GM18867 (cell line): ENCODE measurements around the gene UBE2V1.
A peak's percentile ranks its signal among the peaks of the same experiment; 100 is the strongest.
"Not testable (repeated sequence)": the region's sequence is repeated elsewhere in the genome, so short reads cannot be mapped to it uniquely, and the experiment has no call there.

ENCODE experiments used
- ATAC-seq: cut with Tn5 transposase; IDR thresholded peaks from one replicate; pipeline ENCODE4 v1.9.1; 2021; ENCODE audit warnings: mild to moderate bottlenecking, moderate library complexity; ENCODE audit not compliant: unreplicated experiment

UBE2V1 gene

DNA sequence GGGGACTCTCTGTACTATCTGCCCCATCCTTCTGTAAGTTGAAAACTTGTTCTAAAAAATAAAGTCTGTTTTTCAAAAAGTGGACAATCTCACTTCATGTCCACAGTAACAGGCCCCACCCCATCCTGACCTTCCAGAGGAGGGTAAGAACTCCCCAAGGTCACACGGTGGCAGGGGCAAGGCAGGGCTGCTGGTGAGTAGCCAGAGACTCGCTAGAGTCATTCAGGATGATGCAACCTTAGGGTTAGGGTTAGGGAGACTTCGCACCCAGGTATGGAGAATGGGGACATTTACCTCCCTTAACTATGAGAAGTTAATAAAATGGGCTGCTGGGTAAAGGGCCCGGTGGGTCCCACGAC lies 25.1 kb upstream of the UBE2V1 start:
- no peak for ATAC-seq

DNA sequence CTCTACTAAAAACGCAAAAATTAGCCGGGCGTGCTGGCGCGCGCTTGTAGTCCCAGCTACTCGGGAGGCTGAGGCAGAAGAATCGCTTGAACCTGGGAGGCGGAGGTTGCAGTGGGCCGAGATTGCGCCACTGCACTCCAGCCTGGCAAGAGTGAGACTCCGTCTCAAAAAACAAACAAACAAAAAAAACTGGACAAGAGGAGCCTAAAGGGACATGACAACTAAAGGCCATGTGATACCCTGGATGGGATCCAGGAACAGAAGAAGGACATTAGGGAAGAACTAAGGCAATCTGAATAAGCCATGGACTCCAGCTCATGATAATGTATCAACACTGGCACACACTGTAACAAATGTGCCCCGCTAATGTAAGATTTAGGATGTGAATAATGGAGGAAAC lies 24.8 kb upstream of the UBE2V1 start:
- not testable (repeated sequence) for ATAC-seq

DNA sequence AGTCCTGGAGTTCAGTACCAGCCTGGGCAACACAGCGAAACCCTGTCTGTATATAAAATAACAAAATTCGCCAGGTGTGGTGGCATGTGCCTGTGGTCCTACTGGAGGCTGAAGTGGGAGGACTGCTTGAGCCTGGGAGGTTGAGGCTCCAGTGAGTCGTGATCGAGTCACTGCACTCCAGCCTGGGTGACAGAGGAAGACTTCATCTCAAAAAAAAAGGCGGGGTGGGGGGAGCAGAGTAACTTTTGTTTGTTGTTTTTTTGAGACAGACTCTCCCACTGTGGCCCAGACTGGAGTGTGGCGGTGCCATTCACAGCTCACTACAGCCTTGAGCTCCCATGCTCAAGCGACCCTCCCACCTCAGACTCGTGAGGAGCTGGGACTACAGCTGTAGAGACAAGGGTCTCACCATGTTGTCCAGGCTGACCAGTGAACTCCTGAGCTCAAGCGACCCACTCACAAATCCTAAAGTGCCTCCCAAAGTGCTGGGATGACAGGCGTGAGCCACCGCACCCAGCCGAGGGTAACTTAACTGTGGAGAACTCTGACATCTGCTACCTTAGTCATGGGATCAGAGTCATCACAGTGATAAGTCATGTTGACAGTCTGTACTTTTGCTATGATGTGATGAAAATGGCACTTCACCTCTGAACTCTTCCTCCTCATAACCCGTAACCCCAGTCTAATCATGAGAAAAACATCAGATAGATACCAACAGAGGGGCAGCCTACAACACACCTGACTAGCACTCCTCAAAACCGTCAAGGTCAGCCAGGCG lies 24.1 kb upstream of the UBE2V1 start:
- ATAC-seq, result no peak

DNA sequence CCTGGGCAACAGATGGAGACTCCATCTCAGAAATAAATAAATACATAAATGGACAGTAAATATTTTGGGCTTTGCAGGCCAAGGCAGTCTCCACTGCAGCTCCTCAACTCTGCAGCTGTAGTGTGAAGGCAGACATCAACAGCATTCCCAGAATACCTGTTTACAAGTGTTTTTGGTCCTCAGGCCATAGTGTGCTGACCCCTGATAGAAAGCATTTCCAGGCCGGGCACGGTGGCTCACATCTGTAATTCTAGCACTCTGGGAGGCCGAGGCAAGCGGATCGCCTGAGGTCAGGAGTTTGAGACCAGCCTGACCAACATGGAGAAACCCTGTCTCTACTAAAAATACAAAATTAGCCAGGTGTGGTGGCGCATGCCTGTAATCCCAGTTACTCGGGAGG lies 22.2 kb upstream of the UBE2V1 start:
- ATAC-seq, result not testable (repeated sequence)

DNA sequence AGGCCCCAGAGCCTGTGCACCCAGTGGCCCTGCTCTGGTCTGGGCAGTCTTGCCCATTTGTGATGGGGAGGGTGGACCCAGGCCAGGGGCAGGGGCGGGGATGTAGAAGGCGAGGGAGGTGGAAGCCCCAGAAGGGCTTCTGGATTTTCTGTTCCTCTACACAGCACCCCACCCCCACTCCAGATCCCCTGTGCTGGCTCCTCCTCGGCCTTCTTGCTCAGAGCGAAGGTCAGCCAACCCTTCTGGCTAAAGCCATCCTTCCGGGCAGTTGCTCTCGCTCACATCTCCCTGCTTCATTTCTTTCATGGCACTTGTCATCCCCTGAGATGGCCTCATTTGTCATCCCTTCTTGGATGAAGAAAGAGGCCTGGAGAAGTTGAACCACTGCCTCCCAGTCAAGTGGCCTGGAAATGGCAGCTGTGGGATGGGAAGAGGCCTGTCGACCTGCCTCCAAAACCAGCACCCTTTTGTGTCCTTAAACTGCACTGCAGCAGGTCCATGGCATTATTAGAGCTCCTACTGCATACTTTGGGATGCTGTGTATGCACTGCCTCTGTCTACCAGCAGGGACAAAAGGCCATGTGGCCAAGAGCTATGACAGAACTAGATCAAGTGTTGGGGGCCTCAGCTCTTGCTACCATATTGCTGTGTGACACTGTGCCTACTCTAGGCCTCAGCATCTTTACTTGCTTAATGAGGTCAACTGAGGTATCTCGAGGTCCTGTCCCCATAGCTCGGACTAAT lies 20.7 kb upstream of the UBE2V1 start:
- ATAC-seq, result no peak

DNA sequence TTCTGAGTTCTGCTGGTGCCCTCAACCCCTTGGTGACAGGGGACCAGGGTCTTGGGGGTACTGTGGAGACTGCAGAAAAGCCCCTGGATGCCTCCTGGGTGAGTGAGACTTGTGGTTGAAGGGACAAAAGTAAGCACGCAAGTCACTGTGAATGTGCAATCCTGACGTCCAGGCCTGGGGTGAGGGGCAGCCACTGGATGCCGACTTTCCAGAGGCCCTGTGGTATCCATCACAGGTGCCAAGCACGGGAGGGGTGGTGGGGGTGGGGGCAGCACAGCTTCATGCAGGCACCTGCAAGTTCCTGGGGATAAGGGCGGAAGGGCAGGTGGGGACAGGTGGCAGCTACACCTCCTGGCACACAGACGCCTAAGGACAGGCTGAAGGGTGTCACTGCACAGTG lies 20.1 kb upstream of the UBE2V1 start:
- no peak for ATAC-seq

DNA sequence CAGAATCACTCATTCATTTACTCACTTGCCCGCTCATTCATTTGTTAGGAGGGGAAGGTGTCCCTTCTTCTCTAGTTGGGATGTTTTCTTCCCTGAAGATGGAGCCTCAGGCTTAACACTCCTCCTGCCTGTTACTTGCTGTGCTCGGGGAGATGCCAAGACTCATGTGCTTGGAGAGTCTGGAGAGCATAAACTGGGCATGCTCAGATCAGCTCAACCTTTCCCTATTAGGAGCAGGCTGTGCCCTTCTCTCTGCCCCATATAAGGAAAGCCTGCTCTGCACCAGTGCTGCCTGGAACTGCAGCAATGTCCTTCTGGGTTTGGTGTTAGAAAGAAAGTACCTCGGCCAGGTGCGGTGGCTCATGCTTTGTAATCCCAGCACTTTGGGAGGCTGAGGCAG lies 18.0 kb upstream of the UBE2V1 start:
- ATAC-seq, result no peak

DNA sequence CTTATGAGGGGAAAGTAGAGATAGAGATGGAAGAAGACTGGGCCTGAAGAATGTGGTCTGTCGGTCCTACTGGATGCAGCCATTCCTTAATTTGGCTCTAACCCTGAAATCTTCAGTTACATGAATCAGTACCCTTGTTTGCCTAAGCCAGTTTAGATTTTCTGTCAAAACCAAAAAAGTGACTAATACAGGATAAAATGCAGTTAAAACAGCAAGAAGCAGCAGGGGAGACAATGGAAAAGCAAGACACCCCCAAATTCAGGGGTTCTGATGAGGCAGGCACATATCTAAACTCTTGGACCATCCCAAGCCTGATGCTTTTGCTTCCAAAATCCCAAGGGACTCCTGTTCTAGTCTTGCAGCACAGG lies 17.4 kb upstream of the UBE2V1 start:
- no peak for ATAC-seq

DNA sequence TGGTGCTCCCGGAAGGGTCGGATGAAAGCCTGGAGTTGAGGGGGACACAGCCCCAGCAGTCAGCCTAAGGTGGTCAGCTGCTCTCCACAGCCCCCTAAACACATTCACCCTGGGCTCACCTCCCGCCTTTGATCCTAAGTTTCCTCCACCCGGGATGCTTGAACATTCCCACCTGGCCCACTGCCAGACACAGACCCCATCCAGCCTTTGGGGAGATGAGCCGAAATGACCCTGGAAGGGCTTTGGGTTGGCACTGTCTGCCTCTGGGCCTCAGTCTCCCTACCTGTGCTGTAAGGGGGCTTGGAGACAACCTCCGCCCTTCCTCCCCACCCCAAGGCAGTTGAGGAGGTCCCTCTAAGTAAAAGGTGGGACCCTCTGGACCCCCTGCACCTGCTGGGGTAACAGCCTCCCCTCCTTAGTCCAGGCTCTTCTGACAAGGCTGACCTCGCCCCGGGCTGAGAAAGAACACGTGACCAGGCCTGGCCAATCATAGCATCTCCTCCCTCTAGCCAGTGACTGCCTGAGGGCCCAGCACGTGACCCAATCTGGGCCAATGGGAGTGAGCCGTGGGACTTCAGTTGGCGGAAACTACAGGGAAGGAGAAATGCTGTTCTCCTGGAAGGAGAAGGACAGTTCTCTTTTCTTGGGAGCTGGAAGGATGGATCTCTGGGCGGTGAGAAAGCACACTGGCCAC lies 16.9 kb upstream of the UBE2V1 start:
- ATAC-seq, result no peak

DNA sequence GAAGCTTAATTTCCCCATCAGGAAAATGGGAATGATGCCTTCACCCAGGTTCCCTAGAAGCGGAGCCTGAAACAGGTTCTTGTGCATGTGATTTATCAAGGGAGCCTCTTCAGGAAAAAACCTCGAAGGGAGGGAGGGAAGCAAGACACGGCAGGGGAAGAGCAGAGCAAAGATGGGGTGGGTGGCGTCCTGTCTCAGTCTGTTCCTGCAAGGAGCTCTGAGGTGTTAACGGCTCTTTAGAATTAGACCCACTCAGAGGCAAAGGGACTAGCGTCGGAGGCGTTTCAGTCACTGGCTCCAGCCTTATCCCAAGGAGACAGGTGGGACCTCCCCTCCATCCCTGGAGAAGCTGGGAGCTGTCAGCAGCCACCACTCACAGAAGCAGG lies 15.6 kb upstream of the UBE2V1 start:
- ATAC-seq, result no peak

DNA sequence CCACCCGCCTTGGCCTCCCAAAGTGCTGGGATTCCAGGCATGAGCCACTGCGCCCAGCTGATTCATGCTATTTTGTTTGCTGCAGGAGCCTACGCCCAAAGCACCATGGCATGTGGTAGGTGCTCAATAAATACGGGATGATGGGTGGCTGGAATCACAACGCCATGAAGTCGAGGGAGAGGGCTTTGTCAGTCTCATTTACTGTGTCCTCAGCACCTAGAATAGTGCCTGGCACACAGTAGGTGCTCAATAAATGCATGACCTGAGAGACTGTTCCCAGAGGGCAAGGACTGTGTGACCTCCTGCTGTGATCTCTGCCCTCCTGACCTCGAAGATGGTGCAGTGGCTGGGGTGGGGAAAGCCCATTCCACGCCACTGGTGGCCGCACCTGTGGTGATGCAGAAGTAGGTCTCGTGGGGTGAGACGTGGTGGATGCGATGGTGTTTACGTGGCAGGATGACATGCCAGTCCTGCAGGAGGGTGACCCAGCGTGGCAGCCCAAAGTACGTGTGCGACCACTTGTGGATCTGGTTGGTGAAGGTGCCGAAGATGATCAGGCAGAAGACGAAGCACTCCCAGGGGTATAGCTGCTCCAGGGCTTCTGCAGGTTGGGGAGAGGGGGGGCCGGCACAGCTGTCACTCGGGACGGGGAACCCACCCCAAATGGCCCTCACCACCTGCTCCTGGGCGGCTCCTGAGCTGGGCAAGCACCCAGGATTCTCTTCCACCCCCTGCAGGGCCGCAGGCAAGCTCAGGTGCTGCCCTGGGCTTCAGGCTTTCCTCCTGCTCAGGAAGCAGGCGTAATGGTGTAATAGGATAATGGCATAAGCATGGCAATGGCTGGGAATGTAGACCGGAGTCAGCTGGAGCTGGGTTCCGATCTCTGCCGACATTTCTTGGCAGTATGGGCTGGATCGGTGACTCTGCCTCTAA lies 14.9 kb upstream of the UBE2V1 start:
- no peak for ATAC-seq

DNA sequence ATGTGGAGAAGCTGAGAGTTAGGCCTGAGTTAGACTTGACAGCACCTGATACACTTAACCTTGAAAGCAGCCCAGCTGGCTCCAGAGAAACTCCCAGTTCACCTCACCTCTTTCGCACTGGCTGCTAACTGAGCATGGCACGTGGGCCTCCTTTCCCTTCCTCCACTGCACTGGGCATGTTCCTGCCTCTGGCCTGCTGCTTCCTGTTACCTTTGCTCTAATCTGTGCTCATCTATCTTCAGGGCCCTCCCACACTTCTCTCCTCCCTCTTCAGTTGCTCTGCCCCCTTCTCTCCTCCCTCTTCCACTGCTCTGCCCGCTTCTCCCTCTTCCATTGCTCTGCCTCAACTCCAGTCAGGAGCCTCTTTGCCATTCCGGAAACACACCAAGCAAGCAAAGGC lies 13.7 kb upstream of the UBE2V1 start:
- no peak for ATAC-seq

DNA sequence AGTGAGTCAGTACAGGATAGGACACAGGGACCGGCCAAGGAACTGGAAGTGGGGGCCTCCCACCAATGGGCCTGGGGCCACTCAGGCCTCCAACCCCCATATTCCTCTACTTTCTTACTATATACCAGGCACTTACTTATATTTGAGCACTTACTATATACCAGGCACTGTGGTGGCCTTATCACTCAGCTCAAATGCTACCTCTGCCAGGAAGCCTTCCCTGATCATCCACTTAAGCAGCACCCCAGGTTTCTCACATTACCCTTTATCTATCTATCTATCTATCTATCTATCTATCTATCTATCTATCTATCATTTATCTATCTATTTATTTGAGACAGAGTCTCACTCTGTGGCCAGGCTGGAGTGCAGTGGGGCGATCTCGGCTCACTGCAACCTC lies 12.3 kb upstream of the UBE2V1 start:
- ATAC-seq, result no peak

DNA sequence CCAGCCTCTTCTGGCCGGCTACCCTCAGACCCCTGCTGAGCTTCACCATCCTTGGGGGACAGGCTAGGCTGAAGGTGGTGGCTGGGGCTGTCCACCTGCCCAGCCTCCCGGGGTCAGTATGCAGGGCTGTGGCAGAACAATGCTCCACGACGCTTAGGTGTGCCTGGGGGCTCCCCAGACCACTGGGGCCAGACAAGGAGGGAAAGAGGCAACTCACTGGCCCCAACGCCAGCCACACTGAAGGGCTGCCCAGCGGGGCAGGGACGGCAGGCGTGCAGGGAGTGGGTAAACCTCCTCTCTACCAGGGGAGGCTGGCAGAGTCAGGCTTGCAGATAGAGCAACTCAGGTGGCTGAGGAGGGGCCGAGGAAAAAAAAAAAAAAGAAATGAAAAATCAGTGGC lies 11.5 kb upstream of the UBE2V1 start:
- no peak for ATAC-seq

DNA sequence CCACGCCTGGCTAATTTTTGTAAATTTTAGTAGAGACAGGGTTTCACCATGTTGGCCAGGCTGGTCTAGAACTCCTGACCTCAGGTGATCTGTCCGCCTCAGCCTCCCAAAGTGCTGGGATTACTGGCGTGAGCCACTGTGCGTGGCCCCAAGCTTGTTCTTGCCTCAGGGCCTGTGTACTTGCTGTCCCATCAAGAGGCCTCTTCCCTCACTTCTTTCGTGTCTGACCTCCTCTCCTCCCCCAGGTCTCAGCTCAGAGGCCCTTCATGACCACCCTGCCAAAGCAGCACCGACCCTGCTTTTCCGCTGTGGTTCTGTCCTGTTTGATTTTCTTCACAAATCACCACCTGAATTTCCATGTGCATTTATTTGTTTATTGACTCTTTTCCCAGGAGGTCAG lies 10.5 kb upstream of the UBE2V1 start:
- ATAC-seq, result no peak

DNA sequence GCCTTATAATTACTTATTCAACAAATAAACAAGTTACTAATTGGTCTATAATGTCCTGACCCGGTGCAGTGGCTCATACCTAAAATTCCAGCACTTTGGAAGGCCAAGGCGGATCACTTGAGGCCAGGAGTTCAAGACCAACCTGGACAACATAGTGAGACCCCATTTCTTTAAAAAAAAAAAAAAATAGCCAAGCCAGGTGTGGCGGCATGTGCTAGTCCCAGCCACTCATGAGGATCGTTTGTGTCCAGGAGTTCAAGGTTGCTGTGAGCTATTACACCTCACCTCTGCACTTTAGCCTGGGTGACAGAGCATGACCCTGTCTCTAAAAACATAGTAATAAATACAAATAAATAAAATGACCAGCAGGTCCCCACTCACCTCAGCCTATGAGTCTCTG lies 9.8 kb upstream of the UBE2V1 start:
- no peak for ATAC-seq

DNA sequence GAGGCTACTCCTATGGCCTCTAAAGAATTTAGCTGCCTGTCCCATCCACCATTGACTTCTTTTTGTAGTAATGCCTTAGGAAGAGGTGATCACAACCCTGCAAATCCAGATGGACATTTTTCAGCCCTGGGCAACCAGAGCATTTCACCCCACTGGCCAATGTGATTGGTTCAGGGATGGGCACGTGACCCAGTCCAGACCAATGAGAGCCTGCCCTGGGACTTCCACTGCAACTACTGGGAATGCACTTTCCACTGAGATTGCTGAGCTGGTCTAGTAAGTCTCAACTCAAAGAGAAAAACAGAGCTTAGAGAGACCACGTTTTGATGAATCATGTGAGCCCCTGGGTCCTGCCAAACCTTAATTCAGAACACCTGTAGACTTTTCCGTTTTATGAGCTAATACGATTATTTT lies 8.9 kb upstream of the UBE2V1 start:
- no peak for ATAC-seq

DNA sequence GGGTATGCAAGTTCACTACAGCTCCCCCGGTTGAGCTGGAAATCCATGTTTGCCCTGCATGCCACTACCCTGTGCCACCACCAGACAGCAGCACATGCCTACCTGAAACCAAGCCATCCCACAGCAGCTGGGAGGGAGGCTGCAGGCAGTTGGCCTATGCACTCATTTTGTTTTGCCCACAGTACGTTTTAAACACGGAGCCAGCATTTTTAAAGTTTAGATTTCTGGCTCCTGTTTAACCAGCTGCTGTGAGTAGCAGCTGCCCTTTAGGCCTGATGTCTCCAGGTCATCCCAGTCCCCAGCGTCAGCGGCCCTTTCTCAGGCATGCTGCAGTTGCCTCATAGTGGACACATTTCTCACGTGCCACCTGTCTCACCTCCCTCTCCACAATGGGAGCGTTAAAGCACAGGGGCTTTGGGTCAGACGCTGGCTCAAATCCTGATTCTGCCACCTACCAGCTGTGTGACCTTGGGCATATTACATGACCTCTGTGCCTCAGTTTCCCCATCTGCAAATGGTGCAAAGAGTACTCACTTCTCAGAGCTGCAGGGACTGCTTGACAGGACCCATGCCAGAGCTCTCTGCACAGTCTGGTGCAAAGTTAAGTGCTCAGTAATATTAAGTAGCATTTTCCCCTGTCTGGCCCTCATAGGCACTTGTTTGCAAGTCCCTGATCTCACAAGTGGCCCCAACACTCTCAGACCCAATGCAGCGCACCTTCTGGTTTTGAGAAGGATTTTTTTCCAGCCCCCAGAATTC lies 8.2 kb upstream of the UBE2V1 start:
- ATAC-seq, result peak; percentile 53

DNA sequence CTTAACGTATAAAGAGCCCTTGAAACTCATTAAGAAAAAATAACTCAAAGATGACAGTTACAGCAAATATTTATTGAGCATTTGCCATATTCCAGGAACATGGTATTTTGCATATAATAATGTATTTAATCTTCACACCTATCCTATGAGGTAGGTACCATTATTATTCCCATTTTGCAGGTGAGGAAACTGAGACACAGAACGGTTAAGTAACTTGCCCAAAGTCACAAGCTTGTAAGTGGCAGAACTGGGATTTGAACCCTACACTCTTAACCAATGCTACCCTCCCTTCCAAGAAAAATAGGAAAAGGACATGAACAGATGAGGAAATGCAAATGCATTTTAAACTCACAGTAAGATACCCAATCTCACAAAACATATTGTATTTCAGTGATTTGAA lies 5.3 kb upstream of the UBE2V1 start:
- ATAC-seq, result no peak

DNA sequence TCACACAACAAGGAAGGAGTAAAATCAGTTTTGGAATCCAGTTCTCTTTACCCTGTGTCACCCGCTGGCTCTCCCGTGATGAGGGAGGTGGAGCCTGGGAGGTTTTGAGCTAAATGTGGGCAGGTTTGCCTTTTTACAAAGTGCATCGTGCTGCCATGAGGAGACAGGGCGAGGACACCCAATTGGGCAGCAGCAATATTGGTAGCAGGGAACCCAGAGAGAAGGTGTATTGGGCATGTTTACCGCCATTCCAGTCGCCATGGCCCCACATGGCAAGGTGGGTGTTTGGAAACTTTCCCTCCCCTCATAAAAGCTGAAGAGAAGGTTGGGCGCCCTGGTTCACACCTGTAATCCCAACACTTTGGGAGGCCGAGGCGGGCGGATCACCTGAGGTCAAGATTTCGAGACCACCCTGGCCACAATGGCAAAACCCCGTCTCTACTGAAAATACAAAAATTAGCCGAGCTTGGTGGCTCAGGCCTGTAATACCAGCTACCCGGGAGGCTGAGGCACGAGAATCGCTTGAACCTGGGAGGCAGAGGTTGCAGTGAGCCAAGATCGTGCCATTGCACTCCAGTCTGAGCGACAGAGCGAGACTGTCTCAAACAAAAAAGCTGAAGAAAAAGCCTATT lies 3.5 kb upstream of the UBE2V1 start:
- ATAC-seq, result no peak
